ENCODE measurements around the gene POLDIP2.

The POLDIP2 gene

GRCh38 chr17:28331891-28332420, 25.4 kb downstream of the POLDIP2 start:
- Histone ChIP-seq H3K27ac (replicated peaks) (no peak overlapping the region), H3K4me3 (replicated peaks; ENCODE audit: insufficient read depth, low read length) (no peak overlapping the region), H3K27me3 (ENCODE audit: insufficient read depth, poor library complexity, severe bottlenecking) (no peaks in the 10 kb centered on the region)
- TF ChIP-seq REST (IDR thresholded peaks at IDR 0.05; ENCODE audit: insufficient replicate concordance, low read depth) (no peak), GABPA (IDR thresholded peaks at IDR 0.05; ENCODE audit: low read depth) (no peak), SPI1 (IDR thresholded peaks at IDR 0.05; ENCODE audit: borderline replicate concordance, low read depth) (no peak), CTCF (IDR thresholded peaks at IDR 0.05; ENCODE audit: insufficient read depth, low read length) (no peak), POLR2AphosphoS5 (IDR thresholded peaks at IDR 0.05; ENCODE audit: low read depth) (no peak)
- DNase-seq (ENCODE audit: low read depth in 1 of 2, low spot score in 1 of 2), result no peak

- TF ChIP-seq GABPA (IDR thresholded peaks at IDR 0.05; ENCODE audit: low read depth) (no peak), CTCF (IDR thresholded peaks at IDR 0.05; ENCODE audit: insufficient read depth, low read length) (no peak), POLR2AphosphoS5 (IDR thresholded peaks at IDR 0.05; ENCODE audit: low read depth) (no peak), REST (IDR thresholded peaks at IDR 0.05; ENCODE audit: insufficient replicate concordance, low read depth) (no peak), SPI1 (IDR thresholded peaks at IDR 0.05; ENCODE audit: borderline replicate concordance, low read depth) (no peak)
- Histone ChIP-seq H3K4me3 (replicated peaks; ENCODE audit: insufficient read depth, low read length) (no peak overlapping the region), H3K27me3 (ENCODE audit: insufficient read depth, poor library complexity, severe bottlenecking) (no peaks in the 10 kb centered on the region), H3K27ac (replicated peaks) (no peak overlapping the region)
- no peak for DNase-seq (ENCODE audit: low read depth in 1 of 2, low spot score in 1 of 2)
Measured at GRCh38 chr17:28330671-28331070, 26.7 kb downstream of the POLDIP2 start.

- no peak overlapping the region for H3K27ac ChIP-seq (replicated peaks)
Measured at GRCh38 chr17:28328325-28328724, 29.0 kb downstream of the POLDIP2 start.

More at GRCh38 chr17:28328325-28328724, 29.0 kb downstream of the POLDIP2 start:
- DNase-seq (ENCODE audit: low read depth in 1 of 2, low spot score in 1 of 2), result no peak
- H3K27me3 ChIP-seq (ENCODE audit: insufficient read depth, poor library complexity, severe bottlenecking), result no peaks in the 10 kb centered on the region
- TF ChIP-seq CTCF (IDR thresholded peaks at IDR 0.05; ENCODE audit: insufficient read depth, low read length) (no peak), POLR2AphosphoS5 (IDR thresholded peaks at IDR 0.05; ENCODE audit: low read depth) (no peak), SPI1 (IDR thresholded peaks at IDR 0.05; ENCODE audit: borderline replicate concordance, low read depth) (no peak), GABPA (IDR thresholded peaks at IDR 0.05; ENCODE audit: low read depth) (no peak), REST (IDR thresholded peaks at IDR 0.05; ENCODE audit: insufficient replicate concordance, low read depth) (no peak)
- H3K4me3 ChIP-seq (replicated peaks; ENCODE audit: insufficient read depth, low read length), result no peak overlapping the region
